Transverse colon (tissue), 4 donors: ENCODE data around the gene PHACTR3. TPM values are rescaled to one million over a fixed set of nuclear protein-coding genes. Genes with fewer than 3 reads are reported as not detected.

Source experiments
- DNase-seq: peaks from one replicate; pipeline ENCODE4 v3.0.0-alpha.2; 2019
- H3K27ac ChIP-seq, 4 donors: fragments of 200-600 bp; sonication (generic); 2 replicates each; pipeline ENCODE4 v1.5.1; 2016 to 2018; ENCODE audit warnings: inconsistent platforms in 4 of 4
- H3K27me3 ChIP-seq: fragments of 200-600 bp; sonication (generic); 2 replicates; pipeline ENCODE4 v1.5.1; 2017; ENCODE audit warnings: inconsistent platforms
- H3K36me3 ChIP-seq, 4 donors: fragments of 200-600 bp; sonication (generic); 2 replicates each; pipeline ENCODE4 v1.5.1; 2017 to 2019; ENCODE audit warnings: inconsistent platforms in 4 of 4
- H3K4me1 ChIP-seq, 4 donors: fragments of 200-600 bp; sonication (generic); 2 replicates each; pipeline ENCODE4 v1.5.1; 2017 to 2020; ENCODE audit warnings: inconsistent platforms in 4 of 4
- H3K4me3 ChIP-seq, 4 donors: fragments of 200-600 bp; sonication (generic); 1 replicate in 1 of 4; 2 replicates in 3 of 4; pipeline versions ENCODE4 v1.5.1 to v1.6.1; 2017 to 2019; ENCODE audit warnings: inconsistent platforms in 4 of 4
- H3K9me3 ChIP-seq, 2 donors: fragments of 200-600 bp; sonication (generic); 2 replicates each; pipeline ENCODE4 v1.5.1; 2017 to 2019; ENCODE audit warnings: inconsistent platforms in 2 of 2
- EP300 ChIP-seq: sonication (generic); formaldehyde crosslinking; IDR thresholded peaks from one replicate; pipeline ENCODE4 v1.6.1; 2017; ENCODE audit warnings: antibody characterized with exemption, low read depth
- POLR2A ChIP-seq: fragments of 450-650 bp; IDR thresholded peaks from one replicate; pipeline ENCODE4 v1.6.1; 2016; ENCODE audit warnings: antibody characterized with exemption, mild to moderate bottlenecking, moderate library complexity
- POLR2AphosphoS5 ChIP-seq, 3 donors: sonication (generic); formaldehyde crosslinking; IDR thresholded peaks; one replicate each; pipeline ENCODE4 v1.6.1; 2016; ENCODE audit warnings: antibody characterized with exemption in 3 of 3
- WGBS, 2 donors: methylation state at CpG; one replicate each; pipeline ENCODE4 v1.1.5; 2018; ENCODE audit warnings: low coverage in 1 of 2; 5-methylcytosine and 5-hydroxymethylcytosine counted together
- in situ Hi-C, 4 donors: fragments of 200-750 bp; cut with MboI; loops; one replicate each; pipeline versions ENCODE4 v1.15.0 to v1.15.1; 2017; ENCODE audit warnings: low sequenced_read_pairs in 3 of 4, low pct_ligation_motif_present in 1 of 4, low pct_unique_long_range_greater_than_20kb in 1 of 4
- intact Hi-C: fragments of 100-400 bp; cut with DNase I; formaldehyde crosslinking; loops from one replicate; pipeline ENCODE4 v1.15.1; 2023; ENCODE audit warnings: low total_unique reads
- total RNA-seq, 4 donors: library from RNA; depleted of rRNA; stranded (reverse); fragments of >200 nt; gene quantifications; one replicate each; pipeline ENCODE4 v1.1.0, GENCODE V29; 2016
- TF ChIP-seq, protein P1 (sequence below), 5 experiments: fragments of 200-600 bp in 3 of 5; fragments of 450-650 bp in 2 of 5; sonication (generic) in 3 of 5; IDR thresholded peaks; 1 replicate in 2 of 5; 2 replicates in 3 of 5; pipeline ENCODE4 v1.5.1; 2016 to 2017; ENCODE audit warnings: antibody characterized with exemption in 5 of 5, inconsistent platforms in 3 of 5, mild to moderate bottlenecking in 2 of 5, moderate library complexity in 1 of 5

PHACTR3 gene
- total RNA-seq, 4 donors from 2014 or later = 1.6 to 7.1 (median 5.6) TPM

DNA sequence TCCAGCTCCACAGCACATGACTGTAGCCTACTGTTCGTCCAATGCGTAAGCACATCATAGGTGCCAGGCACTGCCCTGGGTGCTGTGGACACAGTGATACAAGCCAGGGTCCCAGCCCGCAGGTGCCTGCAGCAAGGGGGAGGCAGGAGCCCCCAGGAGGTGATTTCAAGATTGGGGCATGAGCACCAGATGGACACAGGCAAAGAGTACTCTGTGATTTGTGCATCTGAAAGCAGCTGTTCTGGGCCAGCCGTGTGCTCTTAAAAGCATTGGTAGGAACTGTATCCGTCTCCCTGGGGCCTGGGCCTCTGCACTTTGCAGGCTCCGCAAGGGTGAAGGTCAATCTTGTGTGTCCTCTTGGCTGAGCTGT lies 179.3 kb downstream of the PHACTR3 start:
- H3K9me3 ChIP-seq = no peaks in the 10 kb centered on the region
- intact Hi-C loops = no loop called here
- TF ChIP-seq EP300 = no peak
- TF ChIP-seq POLR2AphosphoS5 (IDR thresholded peaks at IDR 0.05) = no peak
- TF ChIP-seq, protein P1, sequence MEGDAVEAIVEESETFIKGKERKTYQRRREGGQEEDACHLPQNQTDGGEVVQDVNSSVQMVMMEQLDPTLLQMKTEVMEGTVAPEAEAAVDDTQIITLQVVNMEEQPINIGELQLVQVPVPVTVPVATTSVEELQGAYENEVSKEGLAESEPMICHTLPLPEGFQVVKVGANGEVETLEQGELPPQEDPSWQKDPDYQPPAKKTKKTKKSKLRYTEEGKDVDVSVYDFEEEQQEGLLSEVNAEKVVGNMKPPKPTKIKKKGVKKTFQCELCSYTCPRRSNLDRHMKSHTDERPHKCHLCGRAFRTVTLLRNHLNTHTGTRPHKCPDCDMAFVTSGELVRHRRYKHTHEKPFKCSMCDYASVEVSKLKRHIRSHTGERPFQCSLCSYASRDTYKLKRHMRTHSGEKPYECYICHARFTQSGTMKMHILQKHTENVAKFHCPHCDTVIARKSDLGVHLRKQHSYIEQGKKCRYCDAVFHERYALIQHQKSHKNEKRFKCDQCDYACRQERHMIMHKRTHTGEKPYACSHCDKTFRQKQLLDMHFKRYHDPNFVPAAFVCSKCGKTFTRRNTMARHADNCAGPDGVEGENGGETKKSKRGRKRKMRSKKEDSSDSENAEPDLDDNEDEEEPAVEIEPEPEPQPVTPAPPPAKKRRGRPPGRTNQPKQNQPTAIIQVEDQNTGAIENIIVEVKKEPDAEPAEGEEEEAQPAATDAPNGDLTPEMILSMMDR (IDR thresholded peaks at IDR 0.05) = no peak
- no peak for TF ChIP-seq POLR2A
- DNase-seq = no peak
- in situ Hi-C loops = no loop called here
- WGBS, 2 donors = 75 to 90% methylated on average over 2 to 6 of the region's 6 CpGs
- H3K27me3 ChIP-seq = no peaks in the 10 kb centered on the region
- no peak overlapping the region for H3K4me3 ChIP-seq
- no peaks in the 10 kb centered on the region for H3K36me3 ChIP-seq
- no peaks in the 10 kb centered on the region for H3K4me1 ChIP-seq
- no peak overlapping the region for H3K27ac ChIP-seq

DNA sequence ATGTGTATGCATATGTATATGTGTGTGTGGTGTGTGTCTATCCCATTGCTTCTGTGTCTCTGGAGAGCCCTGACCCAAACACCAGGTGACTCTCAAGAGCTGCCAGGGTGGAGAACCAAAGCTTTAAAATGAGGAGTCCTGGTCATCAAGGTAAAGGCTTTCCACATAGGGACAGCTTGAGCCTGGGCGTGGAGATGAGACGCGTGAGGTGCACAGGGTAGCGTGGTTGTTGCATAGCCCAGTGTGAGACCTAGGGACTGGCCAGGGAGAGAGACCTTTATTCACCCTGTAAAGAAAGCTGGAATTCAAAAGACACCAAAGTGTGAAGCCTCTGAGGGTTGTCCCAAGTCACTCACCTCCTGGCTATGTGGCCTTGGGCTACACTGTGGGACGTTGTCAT lies 180.0 kb downstream of the PHACTR3 start:
- no peak for TF ChIP-seq EP300
- no peaks in the 10 kb centered on the region for H3K27me3 ChIP-seq
- intact Hi-C loops (no loop called here), in situ Hi-C loops (no loop called here)
- H3K36me3 ChIP-seq = no peaks in the 10 kb centered on the region
- no peak overlapping the region for H3K4me3 ChIP-seq
- no peaks in the 10 kb centered on the region for H3K9me3 ChIP-seq
- DNase-seq = no peak
- WGBS, 2 donors = 80 to 89% methylated on average over 1 to 5 of the region's 5 CpGs
- no peaks in the 10 kb centered on the region for H3K4me1 ChIP-seq
- no peak overlapping the region for H3K27ac ChIP-seq

DNA sequence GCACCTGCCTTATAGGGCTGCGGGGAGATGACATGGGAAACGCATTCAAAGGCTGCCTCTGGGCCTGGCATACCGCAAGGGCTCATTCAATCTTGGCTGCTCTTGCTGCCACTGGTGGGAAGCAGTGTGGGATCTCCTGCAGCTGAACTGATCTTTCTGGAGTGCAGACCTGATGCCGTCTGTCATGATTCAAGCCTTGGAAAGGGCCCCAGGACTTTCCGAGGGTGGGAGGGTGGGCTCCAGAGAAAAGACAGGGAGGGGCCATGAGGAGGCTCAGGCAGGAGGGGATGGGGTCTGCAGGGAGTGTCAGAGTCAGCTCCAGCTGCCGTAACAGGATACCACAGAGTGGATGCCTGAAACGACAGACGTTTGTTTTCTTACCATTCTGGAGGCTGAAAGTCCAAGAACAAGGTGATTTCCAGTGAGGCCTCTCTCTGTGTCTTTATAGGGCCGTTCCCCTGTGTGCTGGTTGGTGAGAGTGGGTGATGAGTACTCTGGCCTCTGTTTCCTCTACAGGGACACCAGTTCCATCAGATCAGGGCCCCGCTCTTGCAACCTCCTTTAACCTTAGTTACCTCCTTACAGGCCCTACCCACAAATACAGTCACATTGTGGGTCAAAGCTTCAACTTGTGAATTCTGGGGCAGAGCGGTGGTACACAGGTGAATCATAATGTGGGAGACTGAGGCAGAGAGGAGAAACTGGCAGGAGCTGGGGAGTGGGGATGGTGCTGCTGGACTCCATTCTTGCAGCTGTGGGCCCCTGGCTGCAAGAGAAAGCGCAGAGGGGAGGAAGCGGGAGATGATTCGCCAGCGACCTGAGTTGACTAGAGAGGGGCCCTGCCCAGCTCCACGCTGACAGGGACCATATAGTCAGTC lies 180.7 kb downstream of the PHACTR3 start:
- Histone ChIP-seq H3K9me3 (no peaks in the 10 kb centered on the region), H3K36me3 (no peaks in the 10 kb centered on the region), H3K4me1 (no peaks in the 10 kb centered on the region), H3K4me3 (no peak overlapping the region), H3K27ac (no peak overlapping the region), H3K27me3 (no peaks in the 10 kb centered on the region)
- DNase-seq = no peak
- in situ Hi-C loops = loop anchor here in 2 of 4 donors (5.0 kb wide), 1 partner anchor 67 kb away; no protein-coding TSS in a partner anchor
- intact Hi-C loops = no loop called here
- TF ChIP-seq EP300 = no peak
- TF ChIP-seq POLR2A = no peak
- no peak for TF ChIP-seq POLR2AphosphoS5 (IDR thresholded peaks at IDR 0.05)
- TF ChIP-seq, protein P1 (IDR thresholded peaks at IDR 0.05) = no peak
- 66 to 77% methylated on average over 5 to 16 of the region's 16 CpGs for WGBS, 2 donors

DNA sequence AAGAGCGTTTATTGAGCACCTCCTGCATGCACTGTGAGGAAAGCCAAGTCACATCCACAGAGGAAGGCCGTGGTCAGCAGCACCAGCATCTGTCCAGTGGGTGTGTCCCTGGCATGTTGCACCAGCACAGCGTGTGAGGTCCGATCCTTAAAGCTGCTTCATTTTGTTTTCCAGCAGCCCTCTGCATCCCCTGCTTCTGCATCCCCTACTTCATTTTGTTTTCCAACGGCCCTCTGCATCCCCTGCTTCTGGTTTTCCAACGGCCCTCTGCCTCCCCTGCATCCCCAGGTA lies 181.3 kb downstream of the PHACTR3 start:
- no peak for DNase-seq
- in situ Hi-C loops = loop anchor here in 2 of 4 donors (5.0 kb wide), 1 partner anchor 67 kb away; no protein-coding TSS in a partner anchor
- 14 to 59% methylated on average over 1 to 4 of the region's 6 CpGs for WGBS, 2 donors
- H3K36me3 ChIP-seq = no peaks in the 10 kb centered on the region
- no peaks in the 10 kb centered on the region for H3K27me3 ChIP-seq
- TF ChIP-seq POLR2AphosphoS5 (IDR thresholded peaks at IDR 0.05) (no peak), POLR2A (no peak), EP300 (no peak)
- TF ChIP-seq, protein P1 (IDR thresholded peaks at IDR 0.05) = no peak
- no peak overlapping the region for H3K27ac ChIP-seq
- no peaks in the 10 kb centered on the region for H3K4me1 ChIP-seq
- H3K9me3 ChIP-seq = no peaks in the 10 kb centered on the region
- no peak overlapping the region for H3K4me3 ChIP-seq
- intact Hi-C loops = no loop called here
